HCT116 (cell line): ENCODE results near the gene CEP19. TPM values are rescaled to one million over a fixed set of nuclear protein-coding genes. Genes with fewer than 3 reads are reported as not detected.

Source experiments
- ATAC-seq: fragments of 200-7000 bp; cut with Tn5 transposase; 2 replicates; pipeline ENCODE4 v1.9.1; 2020; ENCODE audit warnings: mild to moderate bottlenecking, moderate library complexity
- BruUV-seq: library from RNA; stranded (reverse); fragments of 400-500 nt; replicated peaks from 2 replicates; lab custom pipeline; 2021; lab: Mats Ljungman, UMichigan
- CTCF ChIA-PET: fragments of 300-600 bp; sonication (Branson Sonifier 250); formaldehyde crosslinking; loops from one replicate; lab custom pipeline; 2021; ENCODE audit warnings: antibody characterized with exemption; lab: Charles Lee
- POLR2A ChIA-PET: fragments of 300-600, 350-600 bp; sonication (Branson Sonifier 250); formaldehyde crosslinking; loops from one replicate; lab custom pipeline; 2021; ENCODE audit warnings: antibody characterized with exemption; lab: Charles Lee
- RAD21 ChIA-PET, 2 experiments: fragments of 300-600 bp; sonication (Branson Sonifier 250); formaldehyde crosslinking; loops; one replicate each; lab custom pipeline; 2023; ENCODE audit warnings: low total read pairs in 2 of 2; ENCODE audit not compliant: uncharacterized antibody in 2 of 2, unreplicated experiment in 2 of 2, low non-redundant PET in 1 of 2; lab: Charles Lee
- DNase-seq: peaks from one replicate; pipeline ENCODE4 v3.0.0-alpha.2; 2010; ENCODE audit warnings: low read depth, low spot score
- H2AFZ ChIP-seq: fragments of 200-600 bp; shearing (Covaris generic), sonication (generic); 2 replicates; pipeline ENCODE4 v1.6.1; 2017; ENCODE audit warnings: low read depth, mixed run types, mixed read lengths, antibody characterized with exemption, low read length; ENCODE audit not compliant: poor library complexity, severe bottlenecking
- H3K27ac ChIP-seq: 2 replicates; pipeline ENCODE4 v1.5.1; 2012; ENCODE audit warnings: low read depth, low read length
- H3K27me3 ChIP-seq: fragments of 200-600 bp; sonication (generic); 2 replicates; pipeline ENCODE4 v1.6.1; 2016; ENCODE audit warnings: mixed run types, low read length, mixed read lengths; ENCODE audit not compliant: insufficient read depth
- H3K36me3 ChIP-seq, 2 experiments: fragments of 200-500 bp in 1 of 2; fragments of 200-600 bp in 1 of 2; sonication (Bioruptor generic) in 1 of 2; sonication (generic) in 1 of 2; 2 replicates each; pipeline versions ENCODE4 v1.5.1 to v1.6.1; 2014 to 2016; ENCODE audit warnings: low read length in 2 of 2, inconsistent platforms in 1 of 2, mixed read lengths in 1 of 2, mixed run types in 1 of 2; ENCODE audit not compliant: insufficient read depth in 2 of 2, control insufficient read depth in 1 of 2
- H3K4me1 ChIP-seq, 2 experiments: fragments of 200-600 bp in 1 of 2; sonication (generic) in 1 of 2; 2 replicates each; pipeline versions ENCODE4 v1.5.1 to v1.6.1; 2012 to 2017; ENCODE audit warnings: low read length in 2 of 2, inconsistent platforms in 1 of 2, mild to moderate bottlenecking in 1 of 2, mixed read lengths in 1 of 2, mixed run types in 1 of 2, moderate library complexity in 1 of 2; ENCODE audit not compliant: insufficient read depth in 2 of 2, control insufficient read depth in 1 of 2
- H3K4me2 ChIP-seq: fragments of 200-600 bp; sonication (generic); 2 replicates; pipeline ENCODE4 v1.6.1; 2017; ENCODE audit warnings: mixed run types, low read length, mixed read lengths
- H3K4me3 ChIP-seq, 2 experiments: fragments of 200-600 bp in 1 of 2; sonication (generic) in 1 of 2; replicated peaks in 1 of 2; 2 replicates each; pipeline ENCODE4 v1.5.1; 2011 to 2016; ENCODE audit warnings: low read length in 2 of 2, control low read depth in 1 of 2, low read depth in 1 of 2, mild to moderate bottlenecking in 1 of 2, mixed read lengths in 1 of 2, mixed run types in 1 of 2
- H3K79me2 ChIP-seq: fragments of 200-600 bp; sonication (generic); 2 replicates; pipeline ENCODE4 v1.6.1; 2017; ENCODE audit warnings: mild to moderate bottlenecking, mixed run types, low read length, moderate library complexity, mixed read lengths; ENCODE audit not compliant: insufficient read depth
- H3K9ac ChIP-seq: fragments of 200-600 bp; sonication (generic); 2 replicates; pipeline ENCODE4 v1.6.1; 2016; ENCODE audit warnings: low read length, mixed read lengths
- H3K9me2 ChIP-seq: fragments of 200-600 bp; sonication (generic), shearing (Covaris generic); 2 replicates; pipeline ENCODE4 v1.6.1; 2017; ENCODE audit warnings: mixed run types, mild to moderate bottlenecking, moderate library complexity; ENCODE audit not compliant: insufficient read depth
- H3K9me3 ChIP-seq, 2 experiments: fragments of 200-500 bp in 1 of 2; fragments of 200-600 bp in 1 of 2; sonication (Bioruptor generic) in 1 of 2; sonication (generic) in 1 of 2; 2 replicates each; pipeline ENCODE4 v1.6.1; 2014 to 2017; ENCODE audit warnings: low read length in 2 of 2, mixed read lengths in 2 of 2, inconsistent platforms in 1 of 2, low read depth in 1 of 2, mild to moderate bottlenecking in 1 of 2, mixed run types in 1 of 2, moderate library complexity in 1 of 2; ENCODE audit not compliant: control insufficient read depth in 1 of 2, insufficient read depth in 1 of 2
- H4K20me1 ChIP-seq: fragments of 200-600 bp; sonication (generic), shearing (Covaris generic); 2 replicates; pipeline ENCODE4 v1.6.1; 2017; ENCODE audit warnings: mixed run types, mild to moderate bottlenecking, moderate library complexity; ENCODE audit not compliant: insufficient read depth
- CTCF ChIP-seq, 3 experiments: fragments of 200-600 bp in 1 of 3; sonication (generic) in 1 of 3; IDR thresholded peaks in 2 of 3; conservative IDR thresholded peaks in 1 of 3; 2 replicates each; pipeline ENCODE4 v1.5.1; 2012 to 2017; ENCODE audit warnings: low read depth in 2 of 3, low read length in 2 of 3, antibody characterized with exemption in 1 of 3, borderline replicate concordance in 1 of 3, control low read depth in 1 of 3, mild to moderate bottlenecking in 1 of 3, mixed read lengths in 1 of 3, mixed run types in 1 of 3, moderate library complexity in 1 of 3; ENCODE audit not compliant: insufficient read depth in 1 of 3
- EGR1 ChIP-seq: IDR thresholded peaks from 2 replicates; pipeline ENCODE4 v1.6.1; 2012; ENCODE audit warnings: low read depth
- EZH2 ChIP-seq: fragments of 200-600 bp; sonication (generic); IDR thresholded peaks from 2 replicates; pipeline ENCODE4 v1.6.1; 2017; ENCODE audit warnings: antibody characterized with exemption, mixed run types
- EZH2phosphoT487 ChIP-seq: fragments of 200-600 bp; IDR thresholded peaks from 2 replicates; pipeline ENCODE4 v1.6.1; 2018; ENCODE audit warnings: antibody characterized with exemption, borderline replicate concordance
- MAX ChIP-seq: IDR thresholded peaks from 2 replicates; pipeline ENCODE4 v1.6.1; 2012
- POLR2A ChIP-seq: IDR thresholded peaks from 2 replicates; pipeline ENCODE4 v1.7.0; 2011; ENCODE audit warnings: borderline replicate concordance; ENCODE audit not compliant: insufficient read depth, insufficient read length; ENCODE audit errors: extremely low read depth
- POLR2AphosphoS5 ChIP-seq: IDR thresholded peaks from 2 replicates; pipeline ENCODE4 v1.6.1; 2011; ENCODE audit warnings: mild to moderate bottlenecking, low read depth, low read length, moderate library complexity
- REST ChIP-seq: IDR thresholded peaks from 2 replicates; pipeline ENCODE4 v1.6.1; 2012; ENCODE audit warnings: low read depth
- SIN3A ChIP-seq: IDR thresholded peaks from 2 replicates; pipeline ENCODE4 v1.6.1; 2012; ENCODE audit warnings: low read depth
- SP1 ChIP-seq: IDR thresholded peaks from 2 replicates; pipeline ENCODE4 v1.6.1; 2012; ENCODE audit warnings: low read depth
- YY1 ChIP-seq: IDR thresholded peaks from 2 replicates; pipeline ENCODE4 v1.6.1; 2011; ENCODE audit warnings: low read length, low read depth, moderate library complexity, mild to moderate bottlenecking; ENCODE audit not compliant: insufficient replicate concordance; ENCODE audit errors: extremely low read depth
- ZBTB33 ChIP-seq: IDR thresholded peaks from 2 replicates; pipeline ENCODE4 v1.6.1; 2011; ENCODE audit warnings: mild to moderate bottlenecking, low read length, moderate library complexity; ENCODE audit not compliant: insufficient replicate concordance; ENCODE audit errors: extremely low read depth
- ZFX ChIP-seq: fragments of 450-650 bp; IDR thresholded peaks from 2 replicates; pipeline ENCODE4 v1.6.1; 2017
- ZNF274 ChIP-seq: fragments of 200-500 bp; sonication (Bioruptor generic); IDR thresholded peaks from 2 replicates; pipeline ENCODE4 v1.6.1; 2014; ENCODE audit warnings: mild to moderate bottlenecking, low read depth, low read length, inconsistent platforms
- intact Hi-C: fragments of 100-400 bp; cut with micrococcal nuclease; formaldehyde crosslinking; loops from 2 replicates; pipeline ENCODE4 v1.10.0; 2022
- total RNA-seq: library from RNA; stranded (reverse); gene quantifications from one replicate; pipeline ENCODE4 v1.2.1, GENCODE V29; 2021; ENCODE audit not compliant: unreplicated experiment

Gene CEP19
- total RNA-seq, 1 experiment from 2014 or later: 2.7 TPM

- TF ChIP-seq ZBTB33: no peak
- no peak for TF ChIP-seq EZH2phosphoT487
- no peak for TF ChIP-seq ZFX
These were observed 38.4 kb downstream of the CEP19 start (continued) for GRCh38 chr3:196673632-196674031.

- ATAC-seq: no peak
- H2AFZ ChIP-seq: no peak overlapping the region
- no peak overlapping the region for H3K27ac ChIP-seq
- peaks cover 5% of the 10 kb centered on the region; the same call in 1 of the 2 replicates for H3K27me3 ChIP-seq
- H3K4me3 ChIP-seq: no peak overlapping the region
- H4K20me1 ChIP-seq: no peaks in the 10 kb centered on the region
- no peaks in the 10 kb centered on the region for H3K9me3 ChIP-seq
- no peaks in the 10 kb centered on the region for H3K4me1 ChIP-seq
- TF ChIP-seq EZH2: no peak
- no peak for TF ChIP-seq EZH2phosphoT487
- no peak for TF ChIP-seq ZNF274
- TF ChIP-seq POLR2A: no peak
- no peak for TF ChIP-seq REST
- TF ChIP-seq SP1: no peak
- no peak for TF ChIP-seq SIN3A
- no peak for TF ChIP-seq YY1
- TF ChIP-seq POLR2AphosphoS5: no peak
- no peak for TF ChIP-seq EGR1
- TF ChIP-seq MAX: no peak
- TF ChIP-seq CTCF (IDR thresholded peaks at IDR 0.05 in 2 of 3, conservative IDR thresholded peaks at IDR 0.05 in 1 of 3; ENCODE audit: borderline replicate concordance in 1 of 3, insufficient read depth in 1 of 3, low read depth in 2 of 3, low read length in 2 of 3): no peak
- H3K9ac ChIP-seq: no peak overlapping the region
- no peak overlapping the region for H3K4me2 ChIP-seq
- H3K79me2 ChIP-seq: no peaks in the 10 kb centered on the region
- CTCF ChIA-PET: interaction anchor here (0.7 kb wide), 1 partner anchor 61 kb away, joined by 3 read pairs; no protein-coding TSS in a partner anchor
- no peak for DNase-seq
- POLR2A ChIA-PET: no interaction called here
- no peaks in the 10 kb centered on the region for H3K36me3 ChIP-seq
- RAD21 ChIA-PET: no interaction called here
- intact Hi-C loops: no loop called here
- H3K9me2 ChIP-seq: no peaks in the 10 kb centered on the region
- no TSS peak for BruUV-seq
These were observed 41.7 kb downstream of the CEP19 start for GRCh38 chr3:196670339-196670738.
